MM.1S (cell line): Measurements from ENCODE around the gene PAQR5.

Experiments used
- EZH2 ChIP-seq: fragments of 300-600 bp; sonication (generic); optimal IDR thresholded peaks from 2 replicates; pipeline ENCODE3; 2017; ENCODE audit warnings: low read depth, mild to moderate bottlenecking, antibody characterized with exemption, low read length, mixed read lengths
- EZH2phosphoT487 ChIP-seq: fragments of 300-600 bp; sonication (generic); IDR thresholded peaks from 2 replicates; pipeline ENCODE4 v1.6.1; 2018; ENCODE audit warnings: antibody characterized with exemption, low read length
- TF ChIP-seq, protein P1 (sequence below): fragments of 300-600 bp; sonication (generic); IDR thresholded peaks from 2 replicates; pipeline ENCODE4 v1.5.1; 2016; ENCODE audit warnings: antibody characterized with exemption, low read length, mixed read lengths

GRCh38 chr15:69391046-69391757 is 92.5 kb downstream of the PAQR5 start:
- TF ChIP-seq, protein P1, sequence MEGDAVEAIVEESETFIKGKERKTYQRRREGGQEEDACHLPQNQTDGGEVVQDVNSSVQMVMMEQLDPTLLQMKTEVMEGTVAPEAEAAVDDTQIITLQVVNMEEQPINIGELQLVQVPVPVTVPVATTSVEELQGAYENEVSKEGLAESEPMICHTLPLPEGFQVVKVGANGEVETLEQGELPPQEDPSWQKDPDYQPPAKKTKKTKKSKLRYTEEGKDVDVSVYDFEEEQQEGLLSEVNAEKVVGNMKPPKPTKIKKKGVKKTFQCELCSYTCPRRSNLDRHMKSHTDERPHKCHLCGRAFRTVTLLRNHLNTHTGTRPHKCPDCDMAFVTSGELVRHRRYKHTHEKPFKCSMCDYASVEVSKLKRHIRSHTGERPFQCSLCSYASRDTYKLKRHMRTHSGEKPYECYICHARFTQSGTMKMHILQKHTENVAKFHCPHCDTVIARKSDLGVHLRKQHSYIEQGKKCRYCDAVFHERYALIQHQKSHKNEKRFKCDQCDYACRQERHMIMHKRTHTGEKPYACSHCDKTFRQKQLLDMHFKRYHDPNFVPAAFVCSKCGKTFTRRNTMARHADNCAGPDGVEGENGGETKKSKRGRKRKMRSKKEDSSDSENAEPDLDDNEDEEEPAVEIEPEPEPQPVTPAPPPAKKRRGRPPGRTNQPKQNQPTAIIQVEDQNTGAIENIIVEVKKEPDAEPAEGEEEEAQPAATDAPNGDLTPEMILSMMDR: no peak
- TF ChIP-seq EZH2phosphoT487 (no peak), EZH2 (no peak)
